NCI-H345 treated with DMSO at 0.1 percent for 48 hours (cell line): ENCODE data around the gene WDHD1.
"Not testable (repeated sequence)": the region's sequence is repeated elsewhere in the genome, so short reads cannot be mapped to it uniquely, and the experiment has no call there.

Experiments used
- DNase-seq: peaks from one replicate; lab custom pipeline; 2025; ENCODE audit not compliant: unreplicated experiment; lab: John Stamatoyannopoulos, UW

Gene WDHD1

DNA sequence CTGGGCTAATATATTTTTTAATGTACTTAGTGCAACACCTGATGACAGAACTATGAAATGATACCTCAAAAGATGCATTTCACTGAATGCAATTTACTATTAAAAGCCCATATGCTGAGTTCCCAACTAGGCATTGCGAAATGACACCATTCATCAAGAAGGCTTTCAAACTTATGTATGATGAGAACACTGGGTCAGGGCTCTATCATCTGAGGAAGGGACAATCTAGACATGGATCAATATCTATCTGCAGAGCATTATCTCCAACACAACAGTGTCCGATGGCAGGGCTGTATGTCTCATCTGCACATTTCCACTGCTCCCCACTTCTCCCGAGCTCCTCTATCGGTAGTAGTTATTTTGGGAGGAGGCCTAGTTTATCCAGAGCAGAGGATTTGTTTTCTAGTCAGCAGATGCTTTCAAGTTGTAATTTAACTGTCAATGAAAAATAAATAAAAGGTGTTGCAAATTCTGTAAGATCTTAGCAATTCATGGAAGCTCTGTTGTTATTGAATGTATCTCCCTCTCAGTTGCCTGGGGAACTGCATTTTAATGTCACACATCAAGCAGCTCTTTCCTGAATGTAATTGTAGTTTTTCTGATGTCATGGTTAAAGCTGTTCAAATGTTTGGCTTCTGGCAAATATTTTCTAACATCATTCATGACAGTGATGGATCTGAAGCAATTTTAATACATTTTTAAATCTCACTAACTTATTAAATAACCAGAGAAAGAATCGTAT, 116.9 kb downstream of the WDHD1 start:
- no peak for DNase-seq

DNA sequence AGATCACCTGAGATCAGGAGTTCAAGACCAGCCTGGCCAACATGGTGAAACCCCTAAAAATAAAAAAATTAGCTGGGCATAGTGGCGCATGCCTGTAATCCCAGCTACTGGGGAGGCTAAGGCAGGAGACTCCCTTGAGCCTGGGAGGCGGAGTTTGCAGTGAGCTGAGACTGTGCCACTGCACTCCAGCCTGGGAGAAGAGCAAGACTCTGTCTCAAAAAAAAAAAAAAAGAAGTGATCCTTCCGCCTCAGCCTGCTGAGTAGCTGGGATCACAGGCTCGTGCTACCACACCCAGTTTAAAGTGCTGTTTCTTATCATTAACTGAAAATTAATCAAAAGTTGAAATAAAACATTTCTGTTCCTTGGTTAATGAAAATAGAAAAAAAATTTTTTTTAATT, 117.9 kb downstream of the WDHD1 start:
- DNase-seq = not testable (repeated sequence)

- no peak for DNase-seq
These were observed 118.7 kb downstream of the WDHD1 start for GRCh38 chr14:54908190-54908589.

DNA sequence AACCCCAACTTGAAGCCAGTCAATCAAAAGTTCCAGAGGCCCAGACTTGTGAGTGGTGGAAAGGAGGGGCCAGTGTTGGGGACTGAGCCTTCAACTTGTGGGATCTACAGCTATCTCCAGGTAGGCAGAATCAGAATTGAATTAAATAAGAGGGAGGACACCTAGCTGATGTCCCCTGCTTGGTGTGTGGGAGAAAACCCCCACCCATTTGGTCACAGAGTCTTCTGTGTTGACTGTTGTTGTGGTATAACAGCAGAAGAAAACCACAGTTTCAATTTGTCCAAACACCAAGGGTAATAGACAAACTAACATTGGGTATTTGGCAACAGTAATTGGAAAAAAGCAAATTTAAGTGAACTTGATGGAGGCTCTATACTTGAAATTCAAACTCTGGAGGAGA, 120.8 kb downstream of the WDHD1 start:
- no peak for DNase-seq

DNA sequence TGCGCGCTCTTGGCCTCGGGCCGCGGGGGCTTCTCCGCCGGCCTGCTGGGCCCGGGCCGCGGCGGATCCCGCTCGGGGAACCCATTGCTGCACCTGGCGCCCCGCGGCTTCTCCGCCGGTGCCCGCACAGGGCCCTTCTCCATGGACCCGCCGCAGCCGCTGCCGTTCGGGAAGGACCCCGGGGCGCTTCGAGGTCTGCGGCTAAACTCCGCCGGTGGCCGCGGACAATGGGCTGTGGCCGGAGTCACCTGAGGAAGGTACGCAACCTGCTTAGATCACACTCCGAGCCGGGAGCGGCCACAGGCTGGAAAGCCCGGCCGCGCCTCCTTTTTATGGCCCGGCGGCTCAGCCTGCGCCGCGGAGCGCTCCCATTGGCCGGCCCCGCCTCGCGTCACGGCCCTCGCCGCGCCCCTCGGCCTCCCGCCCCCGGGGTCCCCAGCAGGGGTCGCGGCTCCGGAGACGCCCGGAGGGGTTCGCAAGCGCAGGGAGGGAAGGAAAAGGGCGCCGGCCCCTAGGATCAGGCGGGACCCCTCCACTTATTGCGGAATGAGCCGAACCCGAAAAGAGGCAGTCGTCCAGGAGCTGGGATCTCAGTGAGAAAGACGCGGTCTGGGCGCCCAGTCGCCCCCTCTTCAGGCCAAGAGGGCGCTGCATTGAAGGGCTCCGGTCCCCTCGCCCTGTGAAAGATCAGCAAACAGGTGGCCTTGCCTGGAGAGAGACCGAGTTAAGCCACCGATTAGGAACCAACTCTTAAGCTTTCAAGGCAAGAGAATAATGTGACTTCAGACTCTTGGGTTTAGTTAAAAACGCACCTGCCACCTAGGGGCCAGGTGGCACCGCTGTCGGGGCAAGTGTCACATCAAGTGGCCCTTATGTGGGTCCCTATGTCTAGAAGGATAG, 124.1 kb downstream of the WDHD1 start, which contains the start of gene GCH1:
Gene GCH1 (minus strand): TSS at position 306 of the 900 bp plus-strand sequence. CDS start 163 bp downstream, at position 143.
- DNase-seq = peak; percentile 75

DNA sequence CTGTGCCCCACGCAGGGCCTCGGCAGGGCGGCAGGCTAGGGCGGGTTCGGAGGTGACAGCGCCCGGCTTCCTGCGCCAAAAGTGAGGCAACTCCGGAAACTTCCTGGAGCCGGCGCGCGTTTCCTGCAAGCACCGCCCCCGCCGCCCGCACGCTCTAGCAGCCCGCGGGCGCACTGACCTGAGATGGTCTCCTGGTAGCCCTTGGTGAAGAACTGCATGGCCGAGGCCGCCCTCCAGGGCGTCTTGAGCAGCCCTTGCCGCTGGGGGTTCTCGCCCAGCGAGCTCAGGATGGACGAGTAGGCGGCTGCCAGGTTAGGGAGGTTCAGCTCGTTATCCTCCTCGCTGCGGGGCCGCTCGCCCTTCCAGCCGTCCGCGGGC, 124.8 kb downstream of the WDHD1 start:
- peak; percentile 29 for DNase-seq

DNA sequence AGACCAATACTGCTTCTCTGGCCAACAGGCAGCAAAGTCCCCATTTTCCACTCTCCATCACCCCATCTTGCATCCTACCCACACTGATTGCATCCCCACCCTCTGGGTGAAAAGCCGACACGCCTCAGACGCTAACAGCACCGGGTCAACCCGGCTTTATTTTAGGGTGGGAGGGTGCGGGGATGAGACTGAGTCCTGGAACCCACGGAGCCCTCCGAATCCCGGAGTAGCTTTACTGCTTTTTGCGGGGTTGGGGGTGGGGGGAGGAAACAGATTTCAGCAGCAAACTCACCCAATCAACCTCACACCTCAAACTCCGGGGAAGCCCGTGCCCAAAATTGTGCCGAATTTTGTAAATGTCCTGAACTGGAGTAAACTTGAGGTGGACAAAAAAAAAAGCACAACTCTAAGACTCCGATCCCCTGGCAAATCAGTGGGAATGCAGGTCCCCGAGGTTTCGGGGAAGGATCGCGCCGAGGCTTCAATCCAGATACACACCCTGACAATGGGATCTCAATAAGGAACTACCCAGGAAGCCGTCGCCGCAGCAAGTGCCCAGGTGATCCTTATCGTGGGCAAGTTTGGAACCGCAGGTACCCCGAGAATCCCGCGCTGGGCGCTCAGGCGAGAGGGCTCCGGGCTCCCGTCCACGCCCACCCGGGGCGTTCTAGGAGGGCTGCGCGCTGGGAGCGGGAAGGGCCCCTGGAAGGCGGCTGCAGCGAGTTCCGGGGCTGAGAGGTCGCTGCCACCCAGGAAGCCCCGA, 125.3 kb downstream of the WDHD1 start:
- DNase-seq = no peak

DNA sequence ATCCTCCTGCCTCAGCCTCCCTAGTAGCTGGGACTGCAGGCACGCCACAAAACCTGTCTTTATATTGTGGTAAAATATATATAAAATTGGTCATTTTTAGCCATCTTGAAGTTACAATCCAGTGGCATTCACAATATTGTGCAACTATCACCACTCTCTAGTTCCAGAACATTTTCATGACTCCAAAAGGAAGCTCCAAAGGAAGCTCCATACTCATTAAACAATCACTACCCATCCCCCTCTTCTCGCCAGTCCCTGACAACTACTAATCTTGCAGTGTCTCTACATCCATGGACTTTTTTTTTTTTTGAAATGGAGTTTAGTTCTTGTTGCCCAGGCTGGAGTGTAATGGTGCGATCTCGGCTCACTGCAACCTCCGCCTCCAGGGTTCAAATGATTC, 127.3 kb downstream of the WDHD1 start:
- no peak for DNase-seq

GRCh38 chr14:54897809-54898555, 128.9 kb downstream of the WDHD1 start:
- DNase-seq = not testable (repeated sequence)

DNA sequence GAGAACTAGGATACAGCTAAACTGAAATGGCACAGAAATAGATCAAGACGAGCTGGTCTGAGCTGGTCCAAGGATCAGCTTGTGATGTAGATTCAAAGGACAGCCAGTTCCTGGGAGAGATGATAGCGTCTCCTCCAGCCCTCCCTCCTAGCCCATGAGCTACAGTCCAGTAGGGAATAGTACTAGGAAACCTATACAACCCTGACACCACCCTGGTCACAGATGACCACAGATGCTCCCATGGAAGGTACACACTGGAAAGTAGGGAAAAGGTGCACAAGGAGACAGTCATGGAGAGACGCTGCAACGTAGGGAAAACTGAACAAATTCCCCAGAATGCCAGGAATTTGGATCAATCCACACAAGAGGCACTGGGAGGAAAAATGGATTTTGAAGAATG, 131.2 kb downstream of the WDHD1 start:
- DNase-seq = no peak

DNA sequence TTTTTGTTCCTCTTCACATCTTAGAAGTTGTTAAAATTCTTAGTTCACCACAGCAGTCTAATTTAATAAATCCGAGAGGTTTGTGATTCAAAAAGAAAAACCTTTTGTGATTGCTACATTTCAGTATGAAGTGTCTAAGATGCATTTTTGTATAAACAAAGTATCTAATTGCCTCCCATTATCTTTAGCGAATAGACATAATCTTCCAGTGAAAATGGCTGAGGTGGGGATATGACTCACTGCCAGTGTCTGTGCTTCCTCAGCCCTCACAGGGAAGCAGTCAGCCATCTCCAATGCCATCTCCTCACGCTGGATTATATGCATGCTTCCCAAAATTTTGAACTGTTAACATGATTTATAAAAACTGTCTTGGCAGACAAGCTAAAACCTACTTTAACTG, 131.9 kb downstream of the WDHD1 start:
- no peak for DNase-seq

DNA sequence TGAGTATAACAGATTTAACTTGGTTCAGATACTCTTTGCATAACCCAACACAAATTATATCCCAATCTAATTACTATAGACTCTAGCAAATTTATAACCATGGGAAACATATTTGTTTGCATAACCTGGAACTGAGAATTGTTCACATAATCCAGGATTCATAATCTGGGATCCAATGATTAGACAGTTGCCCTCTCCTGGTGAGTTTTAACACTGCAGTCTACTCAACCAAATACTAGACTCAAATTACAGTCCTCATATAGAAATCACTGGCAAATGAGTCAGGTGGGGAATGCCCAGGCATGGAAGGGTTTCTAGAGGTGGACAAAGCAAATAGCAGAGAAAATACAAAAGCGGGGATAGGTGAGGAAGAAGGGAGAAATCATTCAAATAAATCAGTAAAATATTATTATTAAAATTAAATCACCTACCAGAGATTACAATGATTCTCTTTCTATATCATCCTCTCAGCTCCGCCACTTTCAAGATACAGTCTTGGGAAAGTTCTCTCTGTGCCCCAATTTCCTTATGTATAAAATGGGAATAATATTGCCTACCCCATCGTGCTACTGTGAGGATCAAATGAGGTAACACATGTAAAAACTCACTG, 133.6 kb downstream of the WDHD1 start:
- DNase-seq = no peak

DNA sequence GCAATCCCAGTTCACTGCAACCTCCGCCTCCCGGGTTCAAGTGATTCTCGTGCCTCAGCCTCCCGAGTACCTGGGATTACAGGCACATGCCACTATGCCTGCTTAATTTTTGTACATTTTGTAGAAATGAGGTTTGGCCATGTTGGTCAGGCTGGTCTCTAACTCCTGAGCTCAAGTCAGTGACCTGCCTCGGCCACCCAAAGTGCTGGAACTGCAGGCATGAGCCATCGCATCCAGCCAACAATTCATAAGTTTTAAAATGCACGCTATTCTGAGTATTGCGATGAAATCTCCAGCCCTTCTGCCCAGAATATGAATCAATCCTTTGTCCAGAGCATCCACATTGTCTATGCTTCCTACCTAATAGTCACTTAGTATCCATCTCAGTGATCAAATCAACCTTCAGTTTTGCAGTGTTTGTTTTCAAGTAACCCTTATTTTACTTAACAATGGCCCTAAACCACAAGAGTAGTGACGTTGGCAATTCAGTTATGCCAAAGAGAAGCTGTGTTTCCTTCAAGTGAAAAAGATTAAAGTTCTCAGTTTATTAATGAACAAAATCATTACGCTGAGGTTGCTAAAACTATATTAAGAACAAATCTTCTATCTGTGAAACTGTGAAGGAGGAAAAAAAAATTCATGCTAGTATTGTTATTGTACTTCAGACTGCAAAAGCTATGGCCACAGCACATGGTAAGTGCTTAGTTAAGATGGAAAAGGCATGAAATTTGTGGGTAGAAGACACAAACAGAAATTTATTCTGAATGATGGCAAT, 135.2 kb downstream of the WDHD1 start:
- no peak for DNase-seq

- no peak for DNase-seq
These were observed 136.1 kb downstream of the WDHD1 start for GRCh38 chr14:54890788-54891187.

DNA sequence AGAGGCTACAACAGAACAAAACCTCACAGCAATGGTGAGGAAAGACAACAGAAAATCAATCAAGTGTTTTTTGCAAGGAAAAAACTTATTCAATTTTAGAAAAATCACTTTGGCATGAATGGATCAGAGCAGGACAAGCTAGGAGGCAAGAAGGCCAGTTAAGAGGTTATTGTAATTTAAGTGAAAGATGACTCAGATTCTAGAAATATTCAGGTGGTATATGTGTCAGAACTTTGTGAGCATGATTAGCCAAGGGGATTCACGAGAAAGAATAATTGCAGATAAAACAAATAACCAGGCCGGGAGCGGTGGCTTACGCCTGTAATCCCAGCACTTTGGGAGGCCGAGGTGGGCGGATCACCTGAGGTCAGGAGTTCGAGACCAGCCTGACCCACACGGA, 137.0 kb downstream of the WDHD1 start:
- DNase-seq = no peak
